ENCODE measurements around the gene RET.

RET gene

DNA sequence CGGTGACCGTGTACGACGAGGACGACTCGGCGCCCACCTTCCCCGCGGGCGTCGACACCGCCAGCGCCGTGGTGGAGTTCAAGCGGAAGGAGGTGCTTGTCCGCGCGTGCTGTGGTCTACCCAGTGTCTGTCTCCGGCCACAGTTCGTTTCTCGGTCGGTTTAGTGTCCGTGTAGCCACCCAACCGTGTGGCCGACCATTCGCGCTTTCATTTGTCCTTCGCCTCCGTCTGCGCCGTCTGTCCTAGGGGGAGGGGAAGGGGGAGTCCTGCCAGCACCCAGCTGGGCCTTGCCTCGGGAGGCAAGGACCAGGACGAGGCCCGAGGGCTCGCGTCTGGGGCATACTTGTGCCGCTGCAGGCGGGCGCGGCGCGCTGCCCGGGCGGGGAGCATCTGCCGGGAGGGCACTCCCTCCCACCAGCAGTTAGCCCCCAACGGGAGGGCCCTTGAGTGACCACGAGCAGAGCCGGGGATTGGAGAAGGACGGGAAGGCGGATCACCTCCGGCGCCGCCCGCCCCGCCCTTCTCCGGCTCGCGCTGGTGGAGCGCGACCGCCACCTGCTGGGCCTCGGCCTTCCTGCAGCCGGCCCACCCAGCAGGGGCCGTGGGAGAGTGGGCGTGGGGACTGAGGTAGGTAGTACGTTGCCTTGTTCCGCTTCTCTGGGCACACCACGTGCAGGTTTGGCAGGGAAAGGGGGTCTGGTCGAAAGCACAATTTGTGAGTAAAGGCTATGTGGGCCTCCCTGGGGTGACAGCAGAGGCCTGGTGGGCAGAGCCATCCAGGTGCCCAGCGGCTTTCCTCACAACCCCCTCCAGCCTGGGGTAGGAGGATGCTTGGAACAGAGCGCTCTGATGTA is 28.5 kb downstream of the RET start:
- TF ChIP-seq, protein P1, sequence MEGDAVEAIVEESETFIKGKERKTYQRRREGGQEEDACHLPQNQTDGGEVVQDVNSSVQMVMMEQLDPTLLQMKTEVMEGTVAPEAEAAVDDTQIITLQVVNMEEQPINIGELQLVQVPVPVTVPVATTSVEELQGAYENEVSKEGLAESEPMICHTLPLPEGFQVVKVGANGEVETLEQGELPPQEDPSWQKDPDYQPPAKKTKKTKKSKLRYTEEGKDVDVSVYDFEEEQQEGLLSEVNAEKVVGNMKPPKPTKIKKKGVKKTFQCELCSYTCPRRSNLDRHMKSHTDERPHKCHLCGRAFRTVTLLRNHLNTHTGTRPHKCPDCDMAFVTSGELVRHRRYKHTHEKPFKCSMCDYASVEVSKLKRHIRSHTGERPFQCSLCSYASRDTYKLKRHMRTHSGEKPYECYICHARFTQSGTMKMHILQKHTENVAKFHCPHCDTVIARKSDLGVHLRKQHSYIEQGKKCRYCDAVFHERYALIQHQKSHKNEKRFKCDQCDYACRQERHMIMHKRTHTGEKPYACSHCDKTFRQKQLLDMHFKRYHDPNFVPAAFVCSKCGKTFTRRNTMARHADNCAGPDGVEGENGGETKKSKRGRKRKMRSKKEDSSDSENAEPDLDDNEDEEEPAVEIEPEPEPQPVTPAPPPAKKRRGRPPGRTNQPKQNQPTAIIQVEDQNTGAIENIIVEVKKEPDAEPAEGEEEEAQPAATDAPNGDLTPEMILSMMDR (IDR thresholded peaks at IDR 0.05; ENCODE audit: extremely low read depth, missing control alignments) = peak; percentile 98
- DNase-seq (ENCODE audit: low spot score) = peak; percentile 93

DNA sequence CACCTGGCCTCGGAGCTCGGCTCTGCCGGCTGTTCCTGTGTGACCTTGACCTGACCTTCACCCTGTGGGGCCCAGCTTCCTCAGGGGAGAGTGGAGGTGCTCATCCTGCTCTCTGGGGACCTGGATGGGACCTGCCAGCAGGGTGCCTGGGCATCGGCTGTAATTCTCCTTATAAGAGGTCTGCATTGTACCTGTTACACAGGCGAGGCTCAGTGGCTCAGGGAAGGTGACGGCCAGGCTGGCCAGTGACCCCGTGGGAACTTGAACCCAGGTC is 29.0 kb downstream of the RET start:
- TF ChIP-seq, protein P1 (IDR thresholded peaks at IDR 0.05; ENCODE audit: extremely low read depth, missing control alignments) = no peak
- no peak for DNase-seq (ENCODE audit: low spot score)

DNA sequence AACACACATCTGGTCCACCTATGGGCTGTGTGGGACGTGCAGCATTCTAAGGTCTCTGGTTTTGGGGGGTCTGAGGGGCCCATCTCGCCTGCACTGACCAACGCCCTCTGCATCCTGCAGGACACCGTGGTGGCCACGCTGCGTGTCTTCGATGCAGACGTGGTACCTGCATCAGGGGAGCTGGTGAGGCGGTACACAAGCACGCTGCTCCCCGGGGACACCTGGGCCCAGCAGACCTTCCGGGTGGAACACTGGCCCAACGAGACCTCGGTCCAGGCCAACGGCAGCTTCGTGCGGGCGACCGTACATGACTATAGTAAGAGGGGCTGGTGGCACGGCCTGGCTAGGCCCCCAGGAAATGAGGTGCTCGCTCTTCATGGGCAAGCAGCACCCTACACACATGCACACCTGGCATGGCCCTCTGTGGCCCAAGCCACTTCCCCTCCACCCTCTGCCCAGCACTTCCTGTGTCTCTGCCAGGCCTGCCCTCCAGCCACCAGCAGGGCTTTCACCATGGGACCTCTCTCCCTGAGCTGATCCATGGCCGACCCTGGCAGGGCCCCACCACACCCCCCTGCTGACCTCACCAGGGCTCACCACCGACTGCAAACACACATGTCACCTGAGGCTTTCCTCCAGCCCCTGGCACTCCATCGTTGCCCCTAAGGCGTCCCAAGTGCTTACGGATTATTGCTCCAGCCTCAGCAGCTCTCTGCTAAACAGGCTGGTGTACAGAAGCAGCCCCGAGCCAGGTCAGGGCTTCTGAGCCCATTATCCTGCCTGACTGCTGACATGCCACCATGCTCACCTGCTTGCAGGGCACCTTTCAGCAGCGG is 29.6 kb downstream of the RET start:
- no peak for DNase-seq (ENCODE audit: low spot score)
- TF ChIP-seq, protein P1 (IDR thresholded peaks at IDR 0.05; ENCODE audit: extremely low read depth, missing control alignments) = no peak

DNA sequence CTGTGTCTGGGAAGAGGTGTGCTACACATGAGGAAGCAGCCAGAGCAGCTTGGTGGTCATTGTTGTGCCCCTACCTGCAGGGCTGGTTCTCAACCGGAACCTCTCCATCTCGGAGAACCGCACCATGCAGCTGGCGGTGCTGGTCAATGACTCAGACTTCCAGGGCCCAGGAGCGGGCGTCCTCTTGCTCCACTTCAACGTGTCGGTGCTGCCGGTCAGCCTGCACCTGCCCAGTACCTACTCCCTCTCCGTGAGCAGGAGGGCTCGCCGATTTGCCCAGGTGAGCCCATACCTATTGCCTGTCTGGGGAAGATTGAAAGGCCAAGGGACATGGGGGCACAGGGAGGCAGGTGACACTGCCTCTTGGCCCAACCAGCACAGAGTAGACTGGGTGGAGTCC is 32.1 kb downstream of the RET start:
- no peak for DNase-seq (ENCODE audit: low spot score)
- TF ChIP-seq, protein P1 (IDR thresholded peaks at IDR 0.05; ENCODE audit: extremely low read depth, missing control alignments) = no peak

DNA sequence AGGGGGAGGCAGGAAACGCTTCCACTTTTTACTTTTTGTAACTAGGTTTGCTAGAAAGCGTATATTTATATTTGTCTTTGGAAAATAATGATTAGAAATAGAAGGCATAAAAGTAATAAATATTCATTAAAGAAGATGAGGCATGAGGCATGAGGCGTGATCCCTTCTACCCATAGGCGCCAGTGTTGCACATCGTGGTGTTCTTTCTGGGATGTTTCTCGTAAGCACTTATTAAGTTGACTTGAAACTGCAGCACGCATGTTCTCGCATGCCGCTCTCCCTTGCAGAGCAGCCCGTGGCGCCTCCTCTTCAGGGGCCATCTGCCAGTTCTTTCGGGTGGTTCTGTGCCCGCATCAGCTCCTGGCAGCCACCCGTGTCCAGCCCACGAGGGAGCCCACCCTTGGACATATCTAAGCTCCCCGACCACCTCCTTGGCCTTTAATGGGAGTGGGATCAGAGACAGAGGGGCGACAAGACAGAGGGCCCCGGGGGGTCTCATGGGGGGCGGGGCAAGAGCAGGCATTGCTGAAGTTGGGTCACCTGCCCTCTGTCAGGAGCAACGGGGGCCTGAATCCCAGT is 32.9 kb downstream of the RET start:
- TF ChIP-seq, protein P1 (IDR thresholded peaks at IDR 0.05; ENCODE audit: extremely low read depth, missing control alignments) = no peak
- DNase-seq (ENCODE audit: low spot score) = no peak

DNA sequence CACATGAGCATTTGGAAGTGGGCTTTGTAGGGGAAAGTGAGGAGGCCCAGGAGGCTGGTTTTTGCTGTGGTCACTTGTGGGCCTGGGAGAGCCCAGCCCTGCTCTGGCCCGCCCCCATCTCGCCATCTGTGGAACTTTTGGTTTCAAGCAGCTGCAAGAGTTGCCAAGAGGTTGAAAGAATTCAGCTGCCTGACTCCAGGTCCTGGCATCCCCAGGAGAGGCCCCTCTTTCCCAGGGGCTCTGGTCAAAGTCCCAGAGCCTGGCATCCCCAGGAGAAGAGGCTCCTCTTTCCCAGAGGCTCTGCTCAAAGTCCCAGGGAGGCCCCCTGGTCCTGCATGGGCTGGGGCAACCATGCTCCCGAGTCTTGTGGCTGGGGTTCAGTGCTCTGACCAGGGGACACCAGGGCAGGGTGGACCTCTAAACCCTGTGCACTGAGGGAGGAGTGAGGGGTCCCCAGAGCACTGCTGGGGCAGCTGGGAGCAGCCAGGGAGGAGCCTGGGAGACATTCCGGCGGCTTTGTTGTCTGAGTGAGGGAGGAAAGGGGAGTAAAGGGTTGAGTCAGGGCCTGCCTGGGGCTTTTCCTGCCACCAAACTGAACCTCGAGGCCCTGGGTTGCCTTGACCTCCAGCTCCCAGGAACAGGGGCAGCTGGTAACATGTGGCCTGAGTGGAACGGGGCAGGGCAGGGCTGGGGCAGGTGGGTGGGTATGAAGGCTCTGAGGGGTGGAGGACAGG is 33.6 kb downstream of the RET start:
- no peak for DNase-seq (ENCODE audit: low spot score)

More for the DNA sequence above, 33.6 kb downstream of the RET start:
- TF ChIP-seq, protein P1 (IDR thresholded peaks at IDR 0.05; ENCODE audit: extremely low read depth, missing control alignments) = no peak

Data from GM20000 (cell line).